Measurements from ENCODE around the gene RHOJ. TPM values are rescaled to one million over a fixed set of nuclear protein-coding genes. Genes with fewer than 3 reads are reported as not detected.
"Not testable (repeated sequence)": the region's sequence is repeated elsewhere in the genome, so short reads cannot be mapped to it uniquely, and the experiment has no call there.

Gene RHOJ
- polyA plus RNA-seq (ENCODE audit: insufficient read length in 3 of 3): 10 to 100 TPM; 19.9 to 21.0 (median 20.0) TPM
- long read RNA-seq, donor 1, transcript RHOJ-201 (5 exons, 3,302 nt): major isoform, 12 of 12 reads
- long read RNA-seq, donor 1, partial matches to known transcripts: 0 of 12 reads
- long read RNA-seq, donor 1, other reads (novel, unspliced or antisense): 0 of 12 reads
- long read RNA-seq, donor 2, transcript RHOJ-201 (5 exons, 3,302 nt): major isoform, 16 of 17 reads
- long read RNA-seq, donor 2, partial matches to known transcripts: 0 of 17 reads
- long read RNA-seq, donor 2, other reads (novel, unspliced or antisense): 0 of 17 reads
- long read RNA-seq, donor 3, transcript RHOJ-201 (5 exons, 3,302 nt): major isoform, 15 of 23 reads
- long read RNA-seq, donor 3, partial matches to known transcripts: 8 of 23 reads
- long read RNA-seq, donor 3, other reads (novel, unspliced or antisense): 0 of 23 reads
- long read RNA-seq, donor 4, transcript RHOJ-201 (5 exons, 3,302 nt): major isoform, 13 of 13 reads
- long read RNA-seq, donor 4, partial matches to known transcripts: 0 of 13 reads
- long read RNA-seq, donor 4, other reads (novel, unspliced or antisense): 0 of 13 reads
- long read RNA-seq, donor 5, transcript RHOJ-201 (5 exons, 3,302 nt): major isoform, 5 of 5 reads
- long read RNA-seq, donor 5, partial matches to known transcripts: 0 of 5 reads
- long read RNA-seq, donor 5, other reads (novel, unspliced or antisense): 0 of 5 reads
- long read RNA-seq, donor 6, transcript RHOJ-201 (5 exons, 3,302 nt): major isoform, 10 of 11 reads
- long read RNA-seq, donor 6, partial matches to known transcripts: 0 of 11 reads
- long read RNA-seq, donor 6, other reads (novel, unspliced or antisense): 0 of 11 reads
- long read RNA-seq, donor 7, transcript RHOJ-201 (5 exons, 3,302 nt): major isoform, 11 of 11 reads
- long read RNA-seq, donor 7, partial matches to known transcripts: 0 of 11 reads
- long read RNA-seq, donor 7, other reads (novel, unspliced or antisense): 0 of 11 reads
- long read RNA-seq, donor 8, transcript RHOJ-201 (5 exons, 3,302 nt): major isoform, 11 of 17 reads
- long read RNA-seq, donor 8, partial matches to known transcripts: 6 of 17 reads
- long read RNA-seq, donor 8, other reads (novel, unspliced or antisense): 0 of 17 reads
- long read RNA-seq, donor 9, transcript RHOJ-201 (5 exons, 3,302 nt): major isoform, 18 of 24 reads
- long read RNA-seq, donor 9, partial matches to known transcripts: 6 of 24 reads
- long read RNA-seq, donor 9, other reads (novel, unspliced or antisense): 0 of 24 reads
- long read RNA-seq, donor 10, transcript RHOJ-201 (5 exons, 3,302 nt): major isoform, 8 of 8 reads
- long read RNA-seq, donor 10, partial matches to known transcripts: 0 of 8 reads
- long read RNA-seq, donor 10, other reads (novel, unspliced or antisense): 0 of 8 reads
- long read RNA-seq, donor 11, partial matches to known transcripts: 0 of 2 reads
- long read RNA-seq, donor 11, other reads (novel, unspliced or antisense): 0 of 2 reads
- long read RNA-seq, donor 12, transcript RHOJ-201 (5 exons, 3,302 nt): major isoform, 20 of 22 reads
- long read RNA-seq, donor 12, partial matches to known transcripts: 0 of 22 reads
- long read RNA-seq, donor 12, other reads (novel, unspliced or antisense): 0 of 22 reads
- long read RNA-seq, donor 13, transcript RHOJ-201 (5 exons, 3,302 nt): major isoform, 6 of 6 reads
- long read RNA-seq, donor 13, partial matches to known transcripts: 0 of 6 reads
- long read RNA-seq, donor 13, other reads (novel, unspliced or antisense): 0 of 6 reads
- long read RNA-seq, donor 14: 0 reads
- long read RNA-seq, donor 15: 0 reads
- long read RNA-seq, donor 16, transcript RHOJ-201 (5 exons, 3,302 nt): major isoform, 14 of 16 reads
- long read RNA-seq, donor 16, partial matches to known transcripts: 0 of 16 reads
- long read RNA-seq, donor 16, other reads (novel, unspliced or antisense): 0 of 16 reads

DNA sequence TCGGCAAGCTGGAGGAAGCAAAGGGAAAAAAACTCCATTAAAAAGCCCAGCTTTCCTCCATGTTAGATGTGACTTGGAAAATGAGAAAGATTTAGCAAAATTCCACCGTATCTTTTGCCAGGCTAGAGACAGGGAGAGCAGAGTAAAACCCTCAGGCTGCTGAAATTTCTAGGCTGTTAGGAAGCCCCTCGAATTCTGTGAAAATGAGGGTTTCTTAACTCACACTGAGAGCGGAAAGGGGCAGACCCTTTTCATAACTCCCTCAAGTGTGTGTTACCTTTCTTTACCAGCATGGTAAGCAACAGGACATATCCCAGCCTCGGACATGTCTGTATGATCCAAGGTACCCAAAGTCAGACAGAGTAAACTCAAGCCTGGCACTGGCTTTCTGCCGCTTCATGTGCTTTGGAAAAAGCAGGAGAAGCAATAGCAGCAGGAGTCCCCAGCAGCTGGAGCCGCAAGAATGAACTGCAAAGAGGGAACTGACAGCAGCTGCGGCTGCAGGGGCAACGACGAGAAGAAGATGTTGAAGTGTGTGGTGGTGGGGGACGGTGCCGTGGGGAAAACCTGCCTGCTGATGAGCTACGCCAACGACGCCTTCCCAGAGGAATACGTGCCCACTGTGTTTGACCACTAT is at the start of gene RHOJ:
TSS of gene RHOJ (plus strand) at position 37 of the 637 bp plus-strand sequence. CDS start at position 464, 427 bp downstream.
- peak; percentile 39 for DNase-seq

DNA sequence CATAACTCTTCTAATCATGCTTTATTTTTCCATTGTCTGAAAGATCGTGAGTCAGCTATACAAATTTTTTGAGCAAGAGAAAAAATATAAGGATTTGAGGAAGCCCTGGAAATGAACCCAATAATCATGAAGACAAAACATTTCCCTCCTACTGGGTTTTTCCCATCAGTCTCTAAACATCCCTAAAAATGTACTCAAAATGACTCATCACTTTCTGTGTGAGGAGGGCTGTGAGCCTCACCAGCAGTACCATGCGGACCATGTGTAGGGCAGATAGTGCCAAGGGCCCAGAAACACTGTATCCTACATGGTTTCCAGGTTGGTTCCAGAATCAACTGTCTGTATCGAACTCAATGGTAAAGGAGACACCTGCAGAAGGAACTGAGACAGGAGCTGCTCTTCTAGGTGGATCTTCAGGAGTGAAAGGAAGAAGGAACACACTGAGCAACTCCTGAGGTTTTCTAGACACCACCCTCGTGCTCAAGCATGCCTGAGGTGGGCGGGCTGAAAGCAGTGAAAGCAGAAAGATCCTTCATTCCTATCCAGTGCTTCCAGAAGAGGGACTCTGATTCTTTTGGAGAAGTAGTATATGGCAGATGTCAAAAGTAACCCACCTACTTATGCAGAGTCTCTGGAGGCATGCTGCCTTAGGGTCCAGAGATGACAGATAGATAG is 48.6 kb upstream of the RHOJ start:
- DNase-seq: no peak

DNA sequence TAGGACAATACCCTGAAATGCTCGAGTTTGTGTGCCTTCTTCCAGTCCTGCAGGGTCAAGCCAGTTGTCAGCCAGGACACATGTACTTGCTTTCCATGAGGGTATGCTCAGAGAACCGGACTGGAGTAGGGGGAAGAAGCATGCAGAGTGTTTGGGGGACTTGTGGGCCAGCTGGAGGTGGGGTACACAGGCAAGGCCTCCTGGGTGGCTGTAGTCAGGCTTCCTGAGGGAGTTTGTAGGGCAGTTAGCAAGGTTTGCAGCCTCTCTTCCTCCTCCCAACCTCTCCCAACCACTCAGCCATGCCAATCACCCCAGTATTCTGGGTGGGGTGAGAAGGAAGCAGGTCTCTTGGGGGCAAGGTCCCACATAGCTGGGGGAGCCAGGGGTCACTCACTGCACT is 47.0 kb upstream of the RHOJ start:
- no peak for DNase-seq

DNA sequence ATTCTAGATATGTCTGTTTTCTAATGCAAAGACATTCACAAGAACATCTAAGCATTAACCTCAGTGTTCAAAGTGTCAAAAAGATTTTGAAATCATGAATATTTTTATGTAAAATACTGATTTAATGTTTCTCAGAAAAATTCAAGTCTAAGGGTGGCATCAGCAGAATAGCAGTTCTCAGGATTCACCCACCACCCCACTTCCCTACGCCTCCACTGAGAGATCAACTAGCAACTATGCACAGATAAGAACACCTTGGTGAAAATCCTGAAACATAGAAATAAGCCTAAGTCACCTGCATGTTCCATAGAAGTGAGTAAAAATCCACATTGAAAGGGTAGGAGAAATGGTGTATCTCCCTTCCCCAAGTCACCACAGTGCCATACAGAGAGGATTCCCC is 40.9 kb upstream of the RHOJ start:
- DNase-seq: no peak

DNA sequence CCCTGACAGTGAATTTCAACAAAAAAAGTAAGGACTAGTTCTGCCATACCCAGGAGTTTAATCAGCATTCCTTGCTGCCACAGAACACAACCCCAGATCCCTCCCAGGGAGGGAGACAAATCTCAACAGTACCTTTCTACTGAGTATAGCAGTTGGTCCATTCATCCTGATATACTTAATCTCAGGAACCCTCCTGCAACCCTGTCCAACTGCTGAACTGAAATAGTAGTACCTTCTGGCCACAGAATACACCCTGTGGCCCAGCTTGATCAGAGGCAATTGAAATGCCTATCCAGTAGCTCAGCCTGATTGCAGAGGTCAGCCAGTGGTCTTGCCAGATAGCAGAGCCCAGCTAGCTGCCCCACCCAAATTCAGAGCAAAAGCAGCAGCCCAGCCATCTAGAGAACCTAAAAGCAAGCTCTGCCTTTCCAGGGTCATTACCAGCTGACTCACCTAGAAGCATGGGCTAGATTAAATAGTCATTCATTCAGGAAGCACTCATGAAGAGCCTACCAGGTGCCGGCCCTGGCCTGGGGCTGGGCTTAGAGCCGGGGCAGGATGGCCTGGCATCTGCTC is 40.0 kb upstream of the RHOJ start:
- no peak for DNase-seq

DNA sequence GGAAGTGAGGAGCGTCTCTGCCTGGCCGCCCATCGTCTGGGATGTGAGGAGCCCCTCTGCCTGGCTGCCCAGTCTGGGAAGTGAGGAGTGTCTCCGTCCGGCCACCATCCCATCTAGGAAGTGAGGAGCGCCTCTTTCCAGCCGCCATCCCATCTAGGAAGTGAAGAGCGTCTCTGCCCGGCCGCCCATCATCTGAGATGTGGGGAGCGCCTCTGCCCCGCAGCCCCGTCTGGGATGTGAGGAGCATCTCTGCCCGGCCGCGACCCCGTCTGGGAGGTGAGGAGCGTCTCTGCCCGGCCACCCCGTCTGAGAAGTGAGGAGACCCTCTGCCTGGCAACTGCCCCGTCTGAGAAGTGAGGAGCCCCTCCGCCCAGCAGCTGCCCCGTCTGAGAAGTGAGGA is 39.0 kb upstream of the RHOJ start:
- DNase-seq: not testable (repeated sequence)

DNA sequence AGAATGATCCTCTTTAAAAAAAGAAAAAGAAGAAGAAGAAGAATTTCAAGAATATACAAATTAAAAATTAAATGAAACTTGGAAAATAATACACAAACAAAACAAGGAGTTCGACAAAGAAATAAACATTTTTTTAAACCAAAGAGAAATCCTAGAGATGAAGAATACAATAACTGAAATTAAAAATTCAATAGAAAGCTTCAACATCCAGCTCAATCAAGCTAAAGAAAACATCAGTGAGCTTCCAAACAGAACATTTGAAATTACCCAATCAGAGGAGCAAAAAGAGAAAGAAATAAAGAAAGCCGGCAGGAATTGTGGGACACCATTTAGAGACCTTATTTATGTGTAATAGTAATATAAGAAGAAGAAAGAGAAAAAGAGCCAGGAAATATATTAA is 37.2 kb upstream of the RHOJ start:
- no peak for DNase-seq

DNA sequence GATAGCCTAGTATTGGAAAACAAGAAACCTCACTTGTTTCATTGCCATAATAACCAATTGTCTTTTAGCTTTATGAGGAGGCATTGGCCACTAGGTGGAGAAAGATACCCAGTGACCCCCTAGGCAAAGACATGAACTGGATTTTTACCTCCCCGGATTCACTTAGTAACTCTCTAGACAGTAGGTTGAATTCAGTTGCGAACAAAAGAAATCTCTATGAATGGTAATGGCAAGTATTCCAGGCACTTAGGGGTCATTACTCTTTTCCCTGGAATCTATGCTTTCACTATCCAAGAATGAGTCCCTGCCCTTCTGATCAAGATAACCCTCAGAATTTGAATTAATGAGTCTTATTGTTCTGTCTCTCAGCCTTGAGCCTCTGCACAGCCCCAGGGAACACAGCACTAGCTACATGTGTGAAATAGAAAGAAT is 29.5 kb upstream of the RHOJ start:
- DNase-seq: peak; percentile 19

DNA sequence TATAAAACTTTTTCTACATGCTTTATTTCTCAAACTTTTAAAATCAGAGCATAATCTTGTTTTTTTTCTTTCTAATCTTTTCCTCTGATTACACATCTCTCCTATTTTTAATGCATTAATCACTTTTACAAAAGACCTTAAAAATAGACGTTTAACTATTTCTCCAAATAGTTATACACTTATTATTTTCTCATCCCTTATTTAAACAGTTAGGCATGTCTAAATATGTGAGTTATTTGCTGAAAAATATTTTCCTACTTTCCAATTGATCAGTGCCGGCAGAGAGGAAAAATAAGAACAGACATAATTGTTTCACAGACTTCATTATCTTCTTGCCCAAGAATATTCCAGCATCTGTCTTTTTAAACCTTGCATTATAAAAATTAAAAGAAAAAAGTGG is 28.7 kb upstream of the RHOJ start:
- DNase-seq: no peak

DNA sequence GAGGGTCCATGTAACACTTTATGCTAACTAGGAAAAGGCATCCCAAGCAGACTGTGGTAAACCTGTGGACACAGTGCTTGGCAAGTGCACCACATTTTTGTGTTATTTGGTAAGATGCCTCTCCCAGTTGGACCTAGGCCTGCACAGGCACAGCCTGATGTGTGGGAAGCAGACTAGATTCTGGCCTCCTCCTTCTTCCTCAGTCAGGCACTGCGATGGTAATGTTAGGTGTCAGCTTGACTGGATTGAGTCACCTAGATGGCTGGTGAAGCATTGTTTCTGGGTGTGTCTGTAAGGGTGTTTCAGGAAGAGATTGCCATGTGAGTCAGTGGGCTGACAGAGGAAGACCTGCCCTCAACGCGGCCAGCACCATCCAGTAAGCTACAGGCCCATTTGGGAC is 25.3 kb upstream of the RHOJ start:
- DNase-seq: no peak

DNA sequence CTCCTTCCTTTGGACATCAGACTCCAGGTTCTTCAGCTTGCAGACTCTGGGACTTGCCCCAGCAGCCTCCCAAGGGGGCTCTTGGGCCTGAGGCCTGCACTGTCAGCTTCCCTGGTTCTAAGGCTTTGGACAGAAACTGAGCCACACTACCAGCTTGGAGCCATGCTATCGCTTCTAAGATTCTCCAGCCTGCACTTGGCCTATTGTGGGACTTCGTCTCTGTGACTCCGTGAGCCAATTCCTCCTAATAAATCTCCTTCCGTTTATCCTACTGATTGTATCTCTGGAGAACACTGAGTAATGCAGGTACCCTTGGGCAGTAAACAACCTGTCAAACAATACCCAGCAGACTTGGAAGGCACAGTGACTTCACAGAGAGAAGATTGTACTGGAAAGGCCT is 24.9 kb upstream of the RHOJ start:
- no peak for DNase-seq

DNA sequence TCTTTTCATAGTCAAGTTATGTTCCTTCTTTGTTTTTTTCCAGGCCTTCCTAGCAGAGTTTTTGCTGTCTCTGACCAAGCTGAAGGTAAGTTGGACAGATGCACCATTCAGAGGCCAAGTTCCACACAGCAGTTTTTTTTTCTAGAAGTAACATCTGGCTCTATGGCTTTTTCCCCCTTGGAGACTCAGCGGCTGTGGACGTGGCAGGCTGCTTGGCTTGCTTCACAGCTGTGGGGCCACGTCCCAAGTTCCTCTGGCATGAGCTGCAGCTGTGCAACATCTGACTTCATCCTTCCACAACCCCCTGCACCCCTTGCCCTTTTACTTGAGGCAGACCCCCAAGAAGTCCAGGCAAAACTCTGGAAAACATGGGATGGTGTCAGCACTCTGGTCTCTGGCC is 24.2 kb upstream of the RHOJ start:
- no peak for DNase-seq

DNA sequence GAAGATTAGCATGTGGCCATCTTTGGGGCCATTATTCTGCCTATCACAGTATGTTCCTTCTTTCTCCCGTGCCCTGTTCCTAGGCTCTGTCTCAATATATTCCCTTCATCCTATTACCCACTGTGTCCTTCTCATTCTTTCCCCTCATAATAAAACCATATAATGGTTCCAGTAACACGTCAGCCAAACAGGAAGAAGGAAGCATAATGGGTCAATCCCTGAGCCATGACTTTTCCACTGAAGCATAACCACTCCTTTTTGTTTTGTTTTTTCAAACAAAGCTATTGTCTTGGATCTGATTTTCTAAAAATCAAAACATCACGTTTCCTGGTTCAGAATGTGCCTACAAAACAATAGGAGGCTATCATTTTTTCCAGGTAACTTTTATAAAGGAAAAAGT is 21.3 kb upstream of the RHOJ start:
- no peak for DNase-seq

DNA sequence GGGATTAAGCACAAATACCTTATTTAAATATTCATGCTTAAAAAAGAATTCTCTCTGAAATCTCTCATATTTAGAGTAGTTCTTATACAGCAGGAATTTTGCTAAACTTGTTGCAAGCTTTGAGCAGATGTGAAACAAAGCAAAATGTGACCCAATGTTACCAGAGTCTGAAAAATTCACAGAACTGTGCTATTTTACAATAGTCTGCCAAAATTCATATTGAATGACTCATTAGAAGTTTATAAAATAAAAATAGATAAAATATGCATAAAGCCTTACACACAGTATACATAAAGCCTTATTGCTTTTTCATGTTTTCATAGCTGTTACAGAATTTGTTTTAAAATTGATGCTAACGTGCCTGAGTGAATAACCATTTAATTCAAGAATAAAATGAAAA is 17.8 kb upstream of the RHOJ start:
- DNase-seq: no peak

DNA sequence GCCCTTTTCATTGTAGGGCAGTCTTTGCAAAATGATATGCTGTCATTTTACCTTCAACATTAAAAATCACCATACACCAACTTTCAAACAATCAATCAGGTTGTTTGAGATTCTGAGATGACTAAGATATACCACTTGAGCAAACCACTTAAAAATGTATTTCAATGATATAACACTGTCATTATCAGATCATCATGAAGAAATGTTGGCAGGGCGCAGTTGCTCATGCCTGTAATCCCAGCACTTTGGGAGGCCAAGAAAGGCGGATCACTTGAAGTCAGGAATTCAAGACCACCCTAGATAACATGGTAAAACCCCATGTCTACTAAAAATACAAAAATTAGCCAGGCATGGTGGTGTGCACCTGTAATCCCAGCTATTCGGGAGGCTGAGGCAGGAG is 13.0 kb upstream of the RHOJ start:
- DNase-seq: no peak

DNA sequence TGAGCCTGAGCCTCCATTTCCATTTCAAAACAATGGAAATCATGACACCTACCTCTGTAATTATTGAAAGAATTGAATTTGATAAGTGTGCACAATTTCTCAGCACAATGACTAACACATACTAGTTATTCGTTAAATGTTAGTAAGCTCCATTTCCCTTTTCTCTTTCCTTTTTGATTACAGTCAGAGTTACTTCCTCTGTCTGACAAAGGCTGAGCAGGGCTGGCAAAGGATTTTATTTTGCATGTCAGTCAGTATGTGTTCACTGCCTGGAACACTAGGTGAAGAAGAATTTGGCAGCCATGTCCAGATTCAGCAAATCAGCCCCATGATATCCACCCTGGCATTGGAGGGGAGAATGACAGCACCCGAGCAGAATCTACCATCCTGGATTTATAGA is 12.2 kb upstream of the RHOJ start:
- DNase-seq: no peak

DNA sequence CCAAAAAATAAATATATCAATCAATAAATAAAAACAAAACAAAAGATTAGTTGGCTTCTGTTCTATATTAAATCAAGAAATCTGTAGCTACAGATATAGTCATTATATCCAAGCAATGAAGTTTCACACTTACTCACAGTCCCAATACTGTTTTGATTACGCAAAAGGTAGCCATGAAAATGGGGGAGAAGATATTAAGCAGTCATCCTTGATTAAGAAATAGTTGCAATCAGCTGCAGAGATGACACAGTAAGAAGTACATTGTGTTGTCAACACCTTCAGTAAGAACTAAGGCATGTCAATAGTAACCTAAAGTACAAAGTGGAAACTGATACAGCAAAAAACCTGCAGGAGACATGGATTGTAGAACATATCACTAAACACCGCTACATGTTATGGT is 11.0 kb upstream of the RHOJ start:
- DNase-seq: no peak

DNA sequence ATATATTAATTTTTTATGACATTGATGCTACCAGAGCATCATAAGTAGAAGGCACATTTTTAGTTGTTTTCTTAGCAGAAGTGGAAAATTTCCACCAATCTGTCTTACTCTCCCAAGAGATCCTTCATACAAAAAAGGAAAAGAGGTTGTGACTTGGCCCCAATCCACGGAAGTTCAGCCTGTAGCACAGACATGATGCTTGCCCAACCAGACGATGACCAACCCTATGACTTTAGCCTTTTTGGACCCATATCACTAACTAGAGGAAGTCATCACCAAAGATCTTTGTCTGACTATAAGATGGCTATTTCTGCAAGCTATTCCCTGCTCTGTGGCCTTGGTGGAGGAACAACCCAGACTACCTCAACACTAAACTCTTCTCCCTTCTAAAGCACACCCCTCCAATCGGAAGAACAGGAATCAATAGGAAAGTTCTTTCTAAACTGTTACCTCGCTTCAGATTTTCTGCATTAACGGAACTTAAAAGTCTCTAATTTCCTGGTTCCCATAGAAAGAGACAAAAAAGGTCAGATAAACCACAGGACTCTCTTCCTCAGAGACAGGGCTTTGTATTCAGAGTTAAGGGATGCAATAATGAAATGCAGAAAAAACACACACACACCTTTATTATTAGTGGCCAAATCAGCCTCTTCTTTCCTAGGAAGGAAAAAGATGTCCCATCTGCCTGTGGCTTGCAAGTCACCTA is 4.1 kb upstream of the RHOJ start:
- DNase-seq: no peak

DNA sequence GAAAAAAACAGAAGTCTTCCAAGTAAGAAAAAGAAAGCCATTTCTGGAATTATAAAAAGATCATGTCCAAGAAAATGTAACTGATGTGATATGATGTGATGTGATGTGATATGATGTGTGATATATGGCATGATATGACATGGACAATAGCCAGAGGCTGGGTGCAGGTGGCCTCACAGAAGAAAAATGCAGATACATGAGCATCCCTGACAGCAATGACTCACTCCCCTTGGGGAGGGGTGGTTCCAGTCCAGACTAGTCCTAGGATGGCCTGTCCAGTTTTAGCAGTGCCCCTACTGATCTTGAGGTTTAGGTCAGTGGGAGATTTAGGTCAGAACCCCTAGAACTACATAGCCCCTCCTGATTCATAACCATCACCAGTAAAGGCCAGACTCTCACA is 3.5 kb upstream of the RHOJ start:
- no peak for DNase-seq
